Measurements from ENCODE around the gene PPP1R13L.

GRCh38 chr19:45439569-45440258, 34.8 kb upstream of the PPP1R13L start:
- TF ChIP-seq CTCF (IDR thresholded peaks at IDR 0.05) (peak; percentile 100), EZH2 (IDR thresholded peaks at IDR 0.05; ENCODE audit: borderline replicate concordance, insufficient read depth, low read depth, low read length, poor library complexity, severe bottlenecking) (no peak)

Measured in B cell (primary cell).